ENCODE results near the gene OR14K1.
"Not testable (repeated sequence)": the region's sequence is repeated elsewhere in the genome, so short reads cannot be mapped to it uniquely, and the experiment has no call there.

OR14K1 gene

GRCh38 chr1:247748041-247748440 lies 9.6 kb downstream of the OR14K1 start, which contains the start of gene OR14A2:
TSS of gene OR14A2 (minus strand) at chr1:247748141.
- no peaks in the 10 kb centered on the region for H3K27me3 ChIP-seq (ENCODE audit: insufficient read depth, low read length, poor library complexity, severe bottlenecking)
- no peaks in the 10 kb centered on the region for H3K79me2 ChIP-seq (ENCODE audit: insufficient read depth, low read length)
- no peak within 1 kb of the TSS for H3K9ac ChIP-seq (ENCODE audit: low read depth, low read length, poor library complexity, severe bottlenecking)
- H3F3A ChIP-seq (ENCODE audit: low read depth), result no peaks in the 10 kb centered on the region
- H2AFZ ChIP-seq (ENCODE audit: low read length), result no peak within 1 kb of the TSS
- peaks cover 7% of the 10 kb centered on the region; the same call in 1 of the 2 replicates for H3K9me3 ChIP-seq (ENCODE audit: insufficient read depth, low read depth, low read length)
- TF ChIP-seq EZH2phosphoT487 (IDR thresholded peaks at IDR 0.05; ENCODE audit: borderline replicate concordance) (no peak), CTCF (conservative IDR thresholded peaks at IDR 0.05; ENCODE audit: low read length) (no peak)
- no peaks in the 10 kb centered on the region for H3K36me3 ChIP-seq (ENCODE audit: insufficient read depth, low read length)
- no peak within 1 kb of the TSS for H3K4me2 ChIP-seq (ENCODE audit: low read depth, low read length, poor library complexity, severe bottlenecking)
- H3K9me2 ChIP-seq (replicated peaks; ENCODE audit: low read depth, low read length), result no peaks in the 10 kb centered on the region
- H3K4me1 ChIP-seq (ENCODE audit: insufficient read depth, low read length, poor library complexity, severe bottlenecking), result no peaks in the 10 kb centered on the region
- H3K4me3 ChIP-seq (ENCODE audit: low read length, poor library complexity, severe bottlenecking), result no peak within 1 kb of the TSS
- H4K20me1 ChIP-seq (ENCODE audit: insufficient read depth, low read length, poor library complexity, severe bottlenecking), result no peaks in the 10 kb centered on the region

GRCh38 chr1:247749870-247750269 lies 11.5 kb downstream of the OR14K1 start:
- H3K36me3 ChIP-seq (ENCODE audit: insufficient read depth, low read length), result no peaks in the 10 kb centered on the region
- H3K9me3 ChIP-seq (ENCODE audit: insufficient read depth, low read depth, low read length), result peaks cover 7% of the 10 kb centered on the region; the same call in 1 of the 2 replicates
- no peaks in the 10 kb centered on the region for H3K27me3 ChIP-seq (ENCODE audit: insufficient read depth, low read length, poor library complexity, severe bottlenecking)
- H3K4me2 ChIP-seq (ENCODE audit: low read depth, low read length, poor library complexity, severe bottlenecking), result no peak overlapping the region
- no peak for TF ChIP-seq EZH2phosphoT487 (IDR thresholded peaks at IDR 0.05; ENCODE audit: borderline replicate concordance)
- TF ChIP-seq CTCF (conservative IDR thresholded peaks at IDR 0.05; ENCODE audit: low read length), result no peak
- no peak overlapping the region for H3K4me3 ChIP-seq (ENCODE audit: low read length, poor library complexity, severe bottlenecking)
- no peak overlapping the region for H3K9ac ChIP-seq (ENCODE audit: low read depth, low read length, poor library complexity, severe bottlenecking)
- no peaks in the 10 kb centered on the region for H3F3A ChIP-seq (ENCODE audit: low read depth)
- H3K79me2 ChIP-seq (ENCODE audit: insufficient read depth, low read length), result no peaks in the 10 kb centered on the region
- H3K4me1 ChIP-seq (ENCODE audit: insufficient read depth, low read length, poor library complexity, severe bottlenecking), result no peaks in the 10 kb centered on the region
- H4K20me1 ChIP-seq (ENCODE audit: insufficient read depth, low read length, poor library complexity, severe bottlenecking), result no peaks in the 10 kb centered on the region
- H3K9me2 ChIP-seq (replicated peaks; ENCODE audit: low read depth, low read length), result no peaks in the 10 kb centered on the region
- H2AFZ ChIP-seq (ENCODE audit: low read length), result no peak overlapping the region

GRCh38 chr1:247754311-247754710 lies 15.9 kb downstream of the OR14K1 start:
- H2AFZ ChIP-seq (ENCODE audit: low read length); H3K79me2 ChIP-seq (ENCODE audit: insufficient read depth, low read length); H3K9me3 ChIP-seq (ENCODE audit: insufficient read depth, low read depth, low read length); H4K20me1 ChIP-seq (ENCODE audit: insufficient read depth, low read length, poor library complexity, severe bottlenecking); H3F3A ChIP-seq (ENCODE audit: low read depth); H3K9ac ChIP-seq (ENCODE audit: low read depth, low read length, poor library complexity, severe bottlenecking); H3K9me2 ChIP-seq (replicated peaks; ENCODE audit: low read depth, low read length); H3K36me3 ChIP-seq (ENCODE audit: insufficient read depth, low read length); H3K4me3 ChIP-seq (ENCODE audit: low read length, poor library complexity, severe bottlenecking); H3K4me1 ChIP-seq (ENCODE audit: insufficient read depth, low read length, poor library complexity, severe bottlenecking); H3K27me3 ChIP-seq (ENCODE audit: insufficient read depth, low read length, poor library complexity, severe bottlenecking); H3K4me2 ChIP-seq (ENCODE audit: low read depth, low read length, poor library complexity, severe bottlenecking): not testable (repeated sequence)

GRCh38 chr1:247760456-247760855 lies 22.0 kb downstream of the OR14K1 start, which contains the start of gene OR1C1:
TSS of gene OR1C1 (minus strand) at chr1:247760556. CDS start at chr1:247758406, 2,150 bp downstream.
- H2AFZ ChIP-seq (ENCODE audit: low read length), result no peak within 1 kb of the TSS
- H3K4me1 ChIP-seq (ENCODE audit: insufficient read depth, low read length, poor library complexity, severe bottlenecking), result no peaks in the 10 kb centered on the region
- TF ChIP-seq EZH2phosphoT487 (IDR thresholded peaks at IDR 0.05; ENCODE audit: borderline replicate concordance), result no peak
- TF ChIP-seq CTCF (conservative IDR thresholded peaks at IDR 0.05; ENCODE audit: low read length), result no peak
- no peaks in the 10 kb centered on the region for H3K27me3 ChIP-seq (ENCODE audit: insufficient read depth, low read length, poor library complexity, severe bottlenecking)
- no peaks in the 10 kb centered on the region for H3F3A ChIP-seq (ENCODE audit: low read depth)
- H4K20me1 ChIP-seq (ENCODE audit: insufficient read depth, low read length, poor library complexity, severe bottlenecking), result no peaks in the 10 kb centered on the region
- H3K9ac ChIP-seq (ENCODE audit: low read depth, low read length, poor library complexity, severe bottlenecking), result no peak within 1 kb of the TSS
- no peak within 1 kb of the TSS for H3K4me2 ChIP-seq (ENCODE audit: low read depth, low read length, poor library complexity, severe bottlenecking)
- no peaks in the 10 kb centered on the region for H3K9me3 ChIP-seq (ENCODE audit: insufficient read depth, low read depth, low read length)
- H3K79me2 ChIP-seq (ENCODE audit: insufficient read depth, low read length), result no peaks in the 10 kb centered on the region
- no peak within 1 kb of the TSS for H3K4me3 ChIP-seq (ENCODE audit: low read length, poor library complexity, severe bottlenecking)
- no peaks in the 10 kb centered on the region for H3K36me3 ChIP-seq (ENCODE audit: insufficient read depth, low read length)
- no peaks in the 10 kb centered on the region for H3K9me2 ChIP-seq (replicated peaks; ENCODE audit: low read depth, low read length)
